Stimulated activated CD8-positive, alpha-beta memory T cell treated with anti-CD3 and anti-CD28 coated beads, Interleukin-4, amount 100 ng/mL, for 48 hours (primary cell): ENCODE data around the gene SLC25A25.

Source experiments
- DNase-seq: peaks from one replicate; pipeline ENCODE4 v3.0.0-alpha.2; 2020

Gene SLC25A25

GRCh38 chr9:128150594-128151308, 82.7 kb downstream of the SLC25A25 start:
- peak; percentile 50 for DNase-seq

- no peak for DNase-seq
Measured at GRCh38 chr9:128151309-128152132, 83.5 kb downstream of the SLC25A25 start.

- DNase-seq, result no peak
Measured at GRCh38 chr9:128152133-128153059, 84.4 kb downstream of the SLC25A25 start.

GRCh38 chr9:128153060-128153946, 85.3 kb downstream of the SLC25A25 start:
- DNase-seq, result no peak

- no peak for DNase-seq
Measured at GRCh38 chr9:128153947-128154695, 86.1 kb downstream of the SLC25A25 start.

- no peak for DNase-seq
Measured at GRCh38 chr9:128155736-128156500, 87.9 kb downstream of the SLC25A25 start.
